HepG2 (cell line): Measurements from ENCODE around the gene FAM156A. TPM values are rescaled to one million over a fixed set of nuclear protein-coding genes. Genes with fewer than 3 reads are reported as not detected.

ENCODE experiments used
- BHLHE40 ChIP-seq: IDR thresholded peaks from 2 replicates; pipeline ENCODE4 v1.6.1; 2011; ENCODE audit warnings: low read length, improper control_type of control experiment
- GFI1 ChIP-seq: sonication (generic); formaldehyde crosslinking; IDR thresholded peaks from 2 replicates; pipeline ENCODE4 v1.5.0; 2020; ENCODE audit warnings: missing genetic modification reagents, mild to moderate bottlenecking, borderline replicate concordance
- HCFC1 ChIP-seq: fragments of 150-350 bp; IDR thresholded peaks from 2 replicates; pipeline ENCODE4 v1.6.1; 2014; ENCODE audit warnings: low read depth, low read length
- HHEX ChIP-seq: IDR thresholded peaks from 2 replicates; pipeline ENCODE4 v1.6.1; 2016; ENCODE audit warnings: control low read depth
- HNRNPL ChIP-seq: fragments of 200-400 bp; formaldehyde crosslinking; IDR thresholded peaks from 2 replicates; pipeline ENCODE4 v1.6.1; 2017; ENCODE audit warnings: mild to moderate bottlenecking, low read depth, low read length
- KDM6A ChIP-seq: IDR thresholded peaks from 2 replicates; pipeline ENCODE4 v1.6.1; 2016; ENCODE audit warnings: low read depth
- KLF11 ChIP-seq: IDR thresholded peaks from 2 replicates; pipeline ENCODE4 v1.6.1; 2016; ENCODE audit warnings: missing compliant biosample characterization
- NFIC ChIP-seq: IDR thresholded peaks from 2 replicates; pipeline ENCODE4 v1.6.1; 2012; ENCODE audit warnings: mild to moderate bottlenecking, low read length, inconsistent platforms
- NR3C1 ChIP-seq: sonication (generic); formaldehyde crosslinking; IDR thresholded peaks from 2 replicates; pipeline ENCODE4 v1.4.0; 2020; ENCODE audit warnings: missing genetic modification reagents
- POLR2A ChIP-seq, 2 experiments: IDR thresholded peaks; 2 replicates each; pipeline ENCODE4 v1.6.1; 2011; ENCODE audit warnings: low read depth in 2 of 2, low read length in 2 of 2, mild to moderate bottlenecking in 1 of 2, moderate library complexity in 1 of 2; ENCODE audit not compliant: insufficient read depth in 1 of 2
- PRPF4 ChIP-seq: fragments of 200-400 bp; formaldehyde crosslinking; IDR thresholded peaks from 2 replicates; pipeline ENCODE4 v1.6.1; 2016; ENCODE audit warnings: low read length, low read depth; ENCODE audit not compliant: poor library complexity, severe bottlenecking
- RAD21 ChIP-seq: fragments of 450-650 bp; formaldehyde crosslinking; IDR thresholded peaks from 2 replicates; pipeline ENCODE4 v1.5.0; 2020; ENCODE audit warnings: mild to moderate bottlenecking
- ZKSCAN5 ChIP-seq: sonication (generic); formaldehyde crosslinking; IDR thresholded peaks from 2 replicates; pipeline ENCODE4 v1.5.1; 2020; ENCODE audit warnings: mild to moderate bottlenecking, missing genetic modification reagents
- ZNF138 ChIP-seq: sonication (generic); formaldehyde crosslinking; IDR thresholded peaks from 2 replicates; pipeline ENCODE4 v1.5.0; 2020; ENCODE audit warnings: mild to moderate bottlenecking, low read depth, missing genetic modification reagents
- ZNF263 ChIP-seq: sonication (generic); formaldehyde crosslinking; IDR thresholded peaks from 2 replicates; pipeline ENCODE4 v1.4.0; 2020; ENCODE audit warnings: missing genetic modification reagents
- ZNF569 ChIP-seq: sonication (generic); formaldehyde crosslinking; IDR thresholded peaks from 2 replicates; pipeline ENCODE4 v1.5.0; 2020; ENCODE audit warnings: mild to moderate bottlenecking, missing genetic modification reagents, moderate library complexity, borderline replicate concordance
- ZNF883 ChIP-seq: sonication (generic); formaldehyde crosslinking; IDR thresholded peaks from 2 replicates; pipeline ENCODE4 v1.5.1; 2020; ENCODE audit warnings: mild to moderate bottlenecking, missing genetic modification reagents; ENCODE audit errors: not compliant biosample characterization
- polyA plus RNA-seq, 8 experiments: library from polyadenylated mRNA; depleted of rRNA in 3 of 8; stranded (reverse) in 7 of 8; unstranded in 1 of 8; fragments of >200 nt; fragmentation: Illumina TruSeq in 4 of 8; extraction: Trizol in 4 of 8; gene quantifications; 2 replicates each; pipeline versions ENCODE4 v1.2.1 to v1.2.3, GENCODE V29; 2011 to 2016; ENCODE audit warnings: low read depth in 4 of 8, missing spikeins in 1 of 8, mixed read lengths in 1 of 8; ENCODE audit not compliant: insufficient read depth in 1 of 8
- total RNA-seq, 5 experiments: library from RNA; depleted of rRNA; stranded (reverse); fragments of >200 nt; fragmentation: Illumina TruSeq; extraction: Trizol; gene quantifications; 2 replicates each; pipeline ENCODE4 v1.2.3, GENCODE V29; 2016; ENCODE audit warnings: low read depth in 1 of 5
- TF ChIP-seq, protein P1 (sequence below): sonication (generic); formaldehyde crosslinking; IDR thresholded peaks from 2 replicates; pipeline ENCODE4 v1.4.0; 2020; ENCODE audit warnings: missing genetic modification reagents, borderline replicate concordance
- TF ChIP-seq, protein P2 (sequence below), 2 experiments: sonication (generic) in 1 of 2; formaldehyde crosslinking in 1 of 2; IDR thresholded peaks; 2 replicates each; pipeline versions ENCODE4 v1.4.0 to v1.6.1; 2018 to 2020; ENCODE audit warnings: missing genetic modification reagents in 2 of 2, borderline replicate concordance in 1 of 2, low read depth in 1 of 2, mild to moderate bottlenecking in 1 of 2, missing biosample characterization in 1 of 2
- TF ChIP-seq, protein P3 (sequence below): sonication (generic); formaldehyde crosslinking; IDR thresholded peaks from 2 replicates; pipeline ENCODE4 v1.8.1; 2023; ENCODE audit warnings: mild to moderate bottlenecking, inconsistent platforms, moderate library complexity, missing genetic modification reagents, borderline replicate concordance
- TF ChIP-seq, protein P4 (sequence below), 2 experiments: fragments of 450-650 bp in 1 of 2; sonication (generic) in 1 of 2; formaldehyde crosslinking; IDR thresholded peaks; 2 replicates each; pipeline versions ENCODE4 v1.5.0 to v1.8.0; 2020 to 2022; ENCODE audit warnings: mild to moderate bottlenecking in 1 of 2, missing genetic modification reagents in 1 of 2

The FAM156A gene
- total and polyA plus RNA-seq, 2 of the 13 experiments (the other 11 are each of a cell fraction or from before 2014, with no cell fraction given): 15.4 to 53.8 TPM

DNA sequence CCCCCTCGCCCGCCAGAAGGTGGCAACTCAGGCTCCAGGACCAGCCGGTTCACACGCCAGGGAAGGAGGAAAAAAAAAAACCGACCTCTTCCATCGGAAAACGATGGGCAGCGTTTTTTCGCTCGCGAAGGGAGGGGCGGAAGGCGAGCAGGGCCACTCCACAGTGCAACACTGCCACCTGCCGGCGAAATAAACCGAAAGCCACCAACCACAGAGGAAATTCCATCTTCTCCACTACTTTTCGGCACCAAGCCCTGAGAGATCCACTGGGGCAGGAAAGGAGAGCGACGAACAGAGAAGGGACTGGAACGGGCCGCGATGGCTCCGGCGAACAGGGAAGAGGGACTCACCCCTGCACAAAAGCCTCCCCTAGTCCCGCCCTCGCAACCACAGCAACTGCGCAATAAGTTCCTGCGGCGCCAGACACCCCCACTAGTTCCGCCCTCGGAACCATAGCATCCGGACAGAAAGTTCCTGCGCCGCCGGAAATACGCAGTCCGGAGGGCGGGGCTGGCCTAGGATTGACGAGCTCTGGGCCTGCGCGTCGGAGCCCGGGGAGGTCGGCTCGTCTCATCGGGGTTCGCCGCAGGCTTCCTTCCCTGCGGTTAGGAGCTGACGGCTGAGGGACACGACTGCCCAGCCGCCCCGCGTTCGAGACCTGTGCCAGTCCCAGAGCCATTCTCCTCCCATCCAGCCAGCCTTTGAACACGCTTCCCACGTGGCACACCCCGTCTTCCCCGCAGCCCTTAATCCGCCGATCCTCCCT, 23.4 kb downstream of the FAM156A start (continued):
- TF ChIP-seq, protein P1, sequence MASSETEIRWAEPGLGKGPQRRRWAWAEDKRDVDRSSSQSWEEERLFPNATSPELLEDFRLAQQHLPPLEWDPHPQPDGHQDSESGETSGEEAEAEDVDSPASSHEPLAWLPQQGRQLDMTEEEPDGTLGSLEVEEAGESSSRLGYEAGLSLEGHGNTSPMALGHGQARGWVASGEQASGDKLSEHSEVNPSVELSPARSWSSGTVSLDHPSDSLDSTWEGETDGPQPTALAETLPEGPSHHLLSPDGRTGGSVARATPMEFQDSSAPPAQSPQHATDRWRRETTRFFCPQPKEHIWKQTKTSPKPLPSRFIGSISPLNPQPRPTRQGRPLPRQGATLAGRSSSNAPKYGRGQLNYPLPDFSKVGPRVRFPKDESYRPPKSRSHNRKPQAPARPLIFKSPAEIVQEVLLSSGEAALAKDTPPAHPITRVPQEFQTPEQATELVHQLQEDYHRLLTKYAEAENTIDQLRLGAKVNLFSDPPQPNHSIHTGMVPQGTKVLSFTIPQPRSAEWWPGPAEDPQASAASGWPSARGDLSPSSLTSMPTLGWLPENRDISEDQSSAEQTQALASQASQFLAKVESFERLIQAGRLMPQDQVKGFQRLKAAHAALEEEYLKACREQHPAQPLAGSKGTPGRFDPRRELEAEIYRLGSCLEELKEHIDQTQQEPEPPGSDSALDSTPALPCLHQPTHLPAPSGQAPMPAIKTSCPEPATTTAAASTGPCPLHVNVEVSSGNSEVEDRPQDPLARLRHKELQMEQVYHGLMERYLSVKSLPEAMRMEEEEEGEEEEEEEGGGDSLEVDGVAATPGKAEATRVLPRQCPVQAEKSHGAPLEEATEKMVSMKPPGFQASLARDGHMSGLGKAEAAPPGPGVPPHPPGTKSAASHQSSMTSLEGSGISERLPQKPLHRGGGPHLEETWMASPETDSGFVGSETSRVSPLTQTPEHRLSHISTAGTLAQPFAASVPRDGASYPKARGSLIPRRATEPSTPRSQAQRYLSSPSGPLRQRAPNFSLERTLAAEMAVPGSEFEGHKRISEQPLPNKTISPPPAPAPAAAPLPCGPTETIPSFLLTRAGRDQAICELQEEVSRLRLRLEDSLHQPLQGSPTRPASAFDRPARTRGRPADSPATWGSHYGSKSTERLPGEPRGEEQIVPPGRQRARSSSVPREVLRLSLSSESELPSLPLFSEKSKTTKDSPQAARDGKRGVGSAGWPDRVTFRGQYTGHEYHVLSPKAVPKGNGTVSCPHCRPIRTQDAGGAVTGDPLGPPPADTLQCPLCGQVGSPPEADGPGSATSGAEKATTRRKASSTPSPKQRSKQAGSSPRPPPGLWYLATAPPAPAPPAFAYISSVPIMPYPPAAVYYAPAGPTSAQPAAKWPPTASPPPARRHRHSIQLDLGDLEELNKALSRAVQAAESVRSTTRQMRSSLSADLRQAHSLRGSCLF (CRISPR knock-in tag): no peak
- TF ChIP-seq, protein P2, sequence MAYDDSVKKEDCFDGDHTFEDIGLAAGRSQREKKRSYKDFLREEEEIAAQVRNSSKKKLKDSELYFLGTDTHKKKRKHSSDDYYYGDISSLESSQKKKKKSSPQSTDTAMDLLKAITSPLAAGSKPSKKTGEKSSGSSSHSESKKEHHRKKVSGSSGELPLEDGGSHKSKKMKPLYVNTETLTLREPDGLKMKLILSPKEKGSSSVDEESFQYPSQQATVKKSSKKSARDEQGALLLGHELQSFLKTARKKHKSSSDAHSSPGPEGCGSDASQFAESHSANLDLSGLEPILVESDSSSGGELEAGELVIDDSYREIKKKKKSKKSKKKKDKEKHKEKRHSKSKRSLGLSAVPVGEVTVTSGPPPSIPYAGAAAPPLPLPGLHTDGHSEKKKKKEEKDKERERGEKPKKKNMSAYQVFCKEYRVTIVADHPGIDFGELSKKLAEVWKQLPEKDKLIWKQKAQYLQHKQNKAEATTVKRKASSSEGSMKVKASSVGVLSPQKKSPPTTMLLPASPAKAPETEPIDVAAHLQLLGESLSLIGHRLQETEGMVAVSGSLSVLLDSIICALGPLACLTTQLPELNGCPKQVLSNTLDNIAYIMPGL (CRISPR knock-in tag; IDR thresholded peaks at IDR 0.05; ENCODE audit: borderline replicate concordance in 1 of 2, low read depth in 1 of 2): peak in 1 of 2 experiments; percentile 81; a peak in 3 of 4 replicates
- 0 out of 2 replicates have a peak, but pooled peaks have one; percentile 36 for TF ChIP-seq HNRNPL
- no peak for TF ChIP-seq NR3C1 (CRISPR knock-in tag)
- TF ChIP-seq ZNF263: no peak; the same call in 1 of the 2 replicates
- no peak for TF ChIP-seq HHEX (CRISPR knock-in tag)
- TF ChIP-seq, protein P3, sequence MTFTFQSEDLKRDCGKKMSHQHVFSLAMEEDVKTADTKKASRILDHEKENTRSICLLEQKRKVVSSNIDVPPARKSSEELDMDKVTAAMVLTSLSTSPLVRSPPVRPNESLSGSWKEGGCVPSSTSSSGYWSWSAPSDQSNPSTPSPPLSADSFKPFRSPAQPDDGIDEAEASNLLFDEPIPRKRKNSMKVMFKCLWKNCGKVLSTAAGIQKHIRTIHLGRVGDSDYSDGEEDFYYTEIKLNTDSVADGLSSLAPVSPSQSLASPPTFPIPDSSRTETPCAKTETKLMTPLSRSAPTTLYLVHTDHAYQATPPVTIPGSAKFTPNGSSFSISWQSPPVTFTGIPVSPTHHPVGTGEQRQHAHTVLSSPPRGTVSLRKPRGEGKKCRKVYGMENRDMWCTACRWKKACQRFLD (CRISPR knock-in tag): no peak; the same call in 1 of the 2 replicates
- no peak for TF ChIP-seq ZNF883 (CRISPR knock-in tag)
- no peak for TF ChIP-seq PRPF4
- TF ChIP-seq ZNF138 (CRISPR knock-in tag): no peak
- TF ChIP-seq BHLHE40: no peak
- no peak for TF ChIP-seq KLF11 (CRISPR knock-in tag)
- TF ChIP-seq, protein P4, sequence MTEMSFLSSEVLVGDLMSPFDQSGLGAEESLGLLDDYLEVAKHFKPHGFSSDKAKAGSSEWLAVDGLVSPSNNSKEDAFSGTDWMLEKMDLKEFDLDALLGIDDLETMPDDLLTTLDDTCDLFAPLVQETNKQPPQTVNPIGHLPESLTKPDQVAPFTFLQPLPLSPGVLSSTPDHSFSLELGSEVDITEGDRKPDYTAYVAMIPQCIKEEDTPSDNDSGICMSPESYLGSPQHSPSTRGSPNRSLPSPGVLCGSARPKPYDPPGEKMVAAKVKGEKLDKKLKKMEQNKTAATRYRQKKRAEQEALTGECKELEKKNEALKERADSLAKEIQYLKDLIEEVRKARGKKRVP (CRISPR knock-in tag; IDR thresholded peaks at IDR 0.05): peak in 1 of 2 experiments; percentile 47; a peak in 1 of 4 replicates
- no peak for TF ChIP-seq ZKSCAN5 (CRISPR knock-in tag)
- TF ChIP-seq KDM6A (CRISPR knock-in tag): no peak
- peak; percentile 56 to 88 for TF ChIP-seq POLR2A (IDR thresholded peaks at IDR 0.05; ENCODE audit: insufficient read depth in 1 of 2, low read depth in 2 of 2, low read length in 2 of 2)
- no peak for TF ChIP-seq ZNF569 (CRISPR knock-in tag)
- TF ChIP-seq RAD21 (CRISPR knock-in tag): peak; percentile 79
- 0 out of 2 replicates have a peak, but pooled peaks have one; percentile 23 for TF ChIP-seq NFIC
- 0 out of 2 replicates have a peak, but pooled peaks have one; percentile 15 for TF ChIP-seq HCFC1
- TF ChIP-seq GFI1 (CRISPR knock-in tag): peak; percentile 57
